ENCODE results near the gene YJEFN3. TPM values are rescaled to one million over a fixed set of nuclear protein-coding genes. Genes with fewer than 3 reads are reported as not detected.
A peak's percentile ranks its signal among the peaks of the same experiment; 100 is the strongest.

YJEFN3 gene
- total RNA-seq, 1 experiment from 2014 or later, result 11.1 TPM

DNA sequence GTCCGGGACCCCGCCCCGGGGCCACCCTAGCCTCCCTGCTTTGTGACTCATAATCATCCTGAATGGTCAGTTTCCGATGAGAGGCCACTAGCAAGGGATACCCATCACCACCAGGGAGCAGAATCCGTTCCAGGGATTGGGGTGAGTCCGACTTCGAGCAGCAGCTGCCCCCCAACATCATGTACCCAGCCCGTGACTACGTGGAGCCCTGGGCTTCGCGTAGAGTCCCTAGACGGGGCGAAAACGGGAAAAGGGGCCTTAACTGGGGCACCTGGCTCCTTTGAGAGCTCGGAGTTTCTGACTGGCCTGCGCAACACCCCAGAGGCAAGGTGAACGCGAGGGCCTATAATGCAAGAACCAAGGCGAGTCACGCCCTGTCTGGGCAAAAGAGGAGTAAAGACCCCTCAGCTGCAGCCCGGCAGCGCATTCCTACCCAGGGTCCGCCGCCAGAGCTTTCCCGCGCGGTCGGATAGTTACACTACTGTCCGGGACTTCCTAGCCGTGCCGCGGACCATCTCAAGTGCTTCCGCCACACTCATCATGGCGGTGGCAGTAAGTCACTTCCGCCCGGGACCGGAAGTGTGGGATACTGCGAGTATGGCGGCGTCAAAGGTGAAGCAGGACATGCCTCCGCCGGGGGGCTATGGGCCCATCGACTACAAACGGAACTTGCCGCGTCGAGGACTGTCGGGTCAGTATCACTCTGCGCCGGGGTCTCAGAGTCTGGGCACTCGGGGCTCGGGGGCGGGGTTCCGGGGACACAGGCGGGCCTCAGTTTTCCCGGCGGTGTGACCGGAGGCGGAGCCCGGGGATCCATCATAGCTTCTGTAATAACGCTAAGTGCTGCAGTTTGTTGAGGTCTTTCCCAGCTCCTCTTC, 12.8 kb upstream of the YJEFN3 start, which contains the start of gene NDUFA13 (continued):
- TF ChIP-seq, protein P1, sequence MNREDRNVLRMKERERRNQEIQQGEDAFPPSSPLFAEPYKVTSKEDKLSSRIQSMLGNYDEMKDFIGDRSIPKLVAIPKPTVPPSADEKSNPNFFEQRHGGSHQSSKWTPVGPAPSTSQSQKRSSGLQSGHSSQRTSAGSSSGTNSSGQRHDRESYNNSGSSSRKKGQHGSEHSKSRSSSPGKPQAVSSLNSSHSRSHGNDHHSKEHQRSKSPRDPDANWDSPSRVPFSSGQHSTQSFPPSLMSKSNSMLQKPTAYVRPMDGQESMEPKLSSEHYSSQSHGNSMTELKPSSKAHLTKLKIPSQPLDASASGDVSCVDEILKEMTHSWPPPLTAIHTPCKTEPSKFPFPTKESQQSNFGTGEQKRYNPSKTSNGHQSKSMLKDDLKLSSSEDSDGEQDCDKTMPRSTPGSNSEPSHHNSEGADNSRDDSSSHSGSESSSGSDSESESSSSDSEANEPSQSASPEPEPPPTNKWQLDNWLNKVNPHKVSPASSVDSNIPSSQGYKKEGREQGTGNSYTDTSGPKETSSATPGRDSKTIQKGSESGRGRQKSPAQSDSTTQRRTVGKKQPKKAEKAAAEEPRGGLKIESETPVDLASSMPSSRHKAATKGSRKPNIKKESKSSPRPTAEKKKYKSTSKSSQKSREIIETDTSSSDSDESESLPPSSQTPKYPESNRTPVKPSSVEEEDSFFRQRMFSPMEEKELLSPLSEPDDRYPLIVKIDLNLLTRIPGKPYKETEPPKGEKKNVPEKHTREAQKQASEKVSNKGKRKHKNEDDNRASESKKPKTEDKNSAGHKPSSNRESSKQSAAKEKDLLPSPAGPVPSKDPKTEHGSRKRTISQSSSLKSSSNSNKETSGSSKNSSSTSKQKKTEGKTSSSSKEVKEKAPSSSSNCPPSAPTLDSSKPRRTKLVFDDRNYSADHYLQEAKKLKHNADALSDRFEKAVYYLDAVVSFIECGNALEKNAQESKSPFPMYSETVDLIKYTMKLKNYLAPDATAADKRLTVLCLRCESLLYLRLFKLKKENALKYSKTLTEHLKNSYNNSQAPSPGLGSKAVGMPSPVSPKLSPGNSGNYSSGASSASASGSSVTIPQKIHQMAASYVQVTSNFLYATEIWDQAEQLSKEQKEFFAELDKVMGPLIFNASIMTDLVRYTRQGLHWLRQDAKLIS (CRISPR knock-in tag; IDR thresholded peaks at IDR 0.05; ENCODE audit: borderline replicate concordance), result no peak
- peak; percentile 93 for TF ChIP-seq FOXK1 (CRISPR knock-in tag; IDR thresholded peaks at IDR 0.05)
- peak; percentile 89 for TF ChIP-seq CREM (CRISPR knock-in tag; IDR thresholded peaks at IDR 0.05)
- TF ChIP-seq, protein P2, sequence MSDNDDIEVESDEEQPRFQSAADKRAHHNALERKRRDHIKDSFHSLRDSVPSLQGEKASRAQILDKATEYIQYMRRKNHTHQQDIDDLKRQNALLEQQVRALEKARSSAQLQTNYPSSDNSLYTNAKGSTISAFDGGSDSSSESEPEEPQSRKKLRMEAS (CRISPR knock-in tag; IDR thresholded peaks at IDR 0.05), result peak; percentile 79
- TF ChIP-seq GABPB1 (CRISPR knock-in tag; IDR thresholded peaks at IDR 0.05), result peak; percentile 80
- TF ChIP-seq ZNF317 (CRISPR knock-in tag; IDR thresholded peaks at IDR 0.05; ENCODE audit: borderline replicate concordance, low read depth), result 0 out of 2 replicates have a peak, but pooled peaks have one; percentile 56
- TF ChIP-seq, protein P3, sequence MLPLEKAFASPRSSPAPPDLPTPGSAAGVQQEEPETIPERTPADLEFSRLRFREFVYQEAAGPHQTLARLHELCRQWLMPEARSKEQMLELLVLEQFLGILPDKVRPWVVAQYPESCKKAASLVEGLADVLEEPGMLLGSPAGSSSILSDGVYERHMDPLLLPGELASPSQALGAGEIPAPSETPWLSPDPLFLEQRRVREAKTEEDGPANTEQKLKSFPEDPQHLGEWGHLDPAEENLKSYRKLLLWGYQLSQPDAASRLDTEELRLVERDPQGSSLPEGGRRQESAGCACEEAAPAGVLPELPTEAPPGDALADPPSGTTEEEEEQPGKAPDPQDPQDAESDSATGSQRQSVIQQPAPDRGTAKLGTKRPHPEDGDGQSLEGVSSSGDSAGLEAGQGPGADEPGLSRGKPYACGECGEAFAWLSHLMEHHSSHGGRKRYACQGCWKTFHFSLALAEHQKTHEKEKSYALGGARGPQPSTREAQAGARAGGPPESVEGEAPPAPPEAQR (CRISPR knock-in tag; IDR thresholded peaks at IDR 0.05), result no peak
- TF ChIP-seq, protein P4, sequence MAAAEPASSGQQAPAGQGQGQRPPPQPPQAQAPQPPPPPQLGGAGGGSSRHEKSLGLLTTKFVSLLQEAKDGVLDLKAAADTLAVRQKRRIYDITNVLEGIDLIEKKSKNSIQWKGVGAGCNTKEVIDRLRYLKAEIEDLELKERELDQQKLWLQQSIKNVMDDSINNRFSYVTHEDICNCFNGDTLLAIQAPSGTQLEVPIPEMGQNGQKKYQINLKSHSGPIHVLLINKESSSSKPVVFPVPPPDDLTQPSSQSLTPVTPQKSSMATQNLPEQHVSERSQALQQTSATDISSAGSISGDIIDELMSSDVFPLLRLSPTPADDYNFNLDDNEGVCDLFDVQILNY (CRISPR knock-in tag; IDR thresholded peaks at IDR 0.05), result peak; percentile 82; the same call in 1 of the 2 replicates
- TF ChIP-seq, protein P5, sequence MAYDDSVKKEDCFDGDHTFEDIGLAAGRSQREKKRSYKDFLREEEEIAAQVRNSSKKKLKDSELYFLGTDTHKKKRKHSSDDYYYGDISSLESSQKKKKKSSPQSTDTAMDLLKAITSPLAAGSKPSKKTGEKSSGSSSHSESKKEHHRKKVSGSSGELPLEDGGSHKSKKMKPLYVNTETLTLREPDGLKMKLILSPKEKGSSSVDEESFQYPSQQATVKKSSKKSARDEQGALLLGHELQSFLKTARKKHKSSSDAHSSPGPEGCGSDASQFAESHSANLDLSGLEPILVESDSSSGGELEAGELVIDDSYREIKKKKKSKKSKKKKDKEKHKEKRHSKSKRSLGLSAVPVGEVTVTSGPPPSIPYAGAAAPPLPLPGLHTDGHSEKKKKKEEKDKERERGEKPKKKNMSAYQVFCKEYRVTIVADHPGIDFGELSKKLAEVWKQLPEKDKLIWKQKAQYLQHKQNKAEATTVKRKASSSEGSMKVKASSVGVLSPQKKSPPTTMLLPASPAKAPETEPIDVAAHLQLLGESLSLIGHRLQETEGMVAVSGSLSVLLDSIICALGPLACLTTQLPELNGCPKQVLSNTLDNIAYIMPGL (CRISPR knock-in tag; IDR thresholded peaks at IDR 0.05), result 0 out of 2 replicates have a peak, but pooled peaks have one; percentile 30
- peak; percentile 93 for TF ChIP-seq ETV6 (CRISPR knock-in tag; IDR thresholded peaks at IDR 0.05)
- TF ChIP-seq TEAD4 (CRISPR knock-in tag; IDR thresholded peaks at IDR 0.05), result peak; percentile 55; the same call in 1 of the 2 replicates
- peak; percentile 71; the same call in 1 of the 2 replicates for TF ChIP-seq KAT7 (CRISPR knock-in tag; IDR thresholded peaks at IDR 0.05; ENCODE audit: borderline replicate concordance)
- TF ChIP-seq CBFB (CRISPR knock-in tag; IDR thresholded peaks at IDR 0.05; ENCODE audit: low read depth), result no peak
- TF ChIP-seq ZNF263 (CRISPR knock-in tag; IDR thresholded peaks at IDR 0.05; ENCODE audit: low read depth), result no peak
- 0 out of 2 replicates have a peak, but pooled peaks have one; percentile 25 for TF ChIP-seq ELF4 (CRISPR knock-in tag; IDR thresholded peaks at IDR 0.05; ENCODE audit: low read depth)
- TF ChIP-seq, protein P6, sequence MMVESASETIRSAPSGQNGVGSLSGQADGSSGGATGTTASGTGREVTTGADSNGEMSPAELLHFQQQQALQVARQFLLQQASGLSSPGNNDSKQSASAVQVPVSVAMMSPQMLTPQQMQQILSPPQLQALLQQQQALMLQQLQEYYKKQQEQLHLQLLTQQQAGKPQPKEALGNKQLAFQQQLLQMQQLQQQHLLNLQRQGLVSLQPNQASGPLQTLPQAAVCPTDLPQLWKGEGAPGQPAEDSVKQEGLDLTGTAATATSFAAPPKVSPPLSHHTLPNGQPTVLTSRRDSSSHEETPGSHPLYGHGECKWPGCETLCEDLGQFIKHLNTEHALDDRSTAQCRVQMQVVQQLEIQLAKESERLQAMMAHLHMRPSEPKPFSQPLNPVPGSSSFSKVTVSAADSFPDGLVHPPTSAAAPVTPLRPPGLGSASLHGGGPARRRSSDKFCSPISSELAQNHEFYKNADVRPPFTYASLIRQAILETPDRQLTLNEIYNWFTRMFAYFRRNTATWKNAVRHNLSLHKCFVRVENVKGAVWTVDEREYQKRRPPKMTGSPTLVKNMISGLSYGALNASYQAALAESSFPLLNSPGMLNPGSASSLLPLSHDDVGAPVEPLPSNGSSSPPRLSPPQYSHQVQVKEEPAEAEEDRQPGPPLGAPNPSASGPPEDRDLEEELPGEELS (CRISPR knock-in tag; IDR thresholded peaks at IDR 0.05), result peak; percentile 27; the same call in 1 of the 2 replicates
- peak; percentile 43; the same call in 1 of the 2 replicates for TF ChIP-seq CREB1 (CRISPR knock-in tag; IDR thresholded peaks at IDR 0.05)
- peak; percentile 44; the same call in 1 of the 2 replicates for TF ChIP-seq NFE2L1 (CRISPR knock-in tag; IDR thresholded peaks at IDR 0.05)
